ENCODE results near the gene ARL3.

The ARL3 gene

DNA sequence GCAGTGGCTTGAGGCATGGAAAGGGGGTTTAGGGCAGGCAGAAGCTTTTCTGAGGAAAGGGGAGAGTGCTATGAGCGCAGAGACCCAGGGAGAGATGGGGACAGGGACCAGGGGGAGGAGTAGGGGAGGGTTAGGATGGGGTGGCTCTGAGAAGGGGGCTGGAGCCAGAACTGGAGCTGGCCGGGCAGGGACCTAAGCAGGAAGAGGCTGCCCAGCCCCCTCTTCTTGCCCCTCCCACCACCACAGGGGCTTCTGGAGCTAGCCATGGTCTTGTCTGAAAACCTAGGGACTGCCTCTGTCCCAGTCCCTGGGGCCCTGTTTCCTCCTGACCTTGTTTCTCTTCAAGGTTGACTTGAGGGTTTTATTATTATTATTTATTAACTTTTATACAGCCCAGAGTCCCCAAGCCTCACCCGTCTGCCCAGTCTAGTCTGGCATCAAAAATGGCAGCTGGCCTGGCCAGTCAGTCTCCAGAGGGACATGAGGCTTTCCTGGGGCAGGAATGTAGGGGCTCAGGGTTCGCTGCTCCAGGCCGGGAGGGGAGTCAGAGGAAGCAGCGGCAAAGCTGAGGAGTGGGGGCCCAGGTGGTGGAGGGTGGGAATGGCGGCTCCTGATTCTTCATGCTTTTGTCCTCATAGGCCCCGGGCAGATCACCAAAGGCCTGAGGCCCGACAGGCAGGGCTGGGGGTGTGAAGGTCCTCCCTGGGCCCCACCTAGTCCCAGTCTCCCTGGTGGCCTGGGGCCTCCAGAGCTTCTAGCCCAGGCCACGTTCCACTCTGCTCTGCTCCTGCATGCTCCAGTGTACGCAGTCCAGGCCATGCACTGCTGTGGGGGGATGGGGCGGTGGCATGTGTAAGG, 64.2 kb downstream of the ARL3 start:
- no peak for DNase-seq

DNA sequence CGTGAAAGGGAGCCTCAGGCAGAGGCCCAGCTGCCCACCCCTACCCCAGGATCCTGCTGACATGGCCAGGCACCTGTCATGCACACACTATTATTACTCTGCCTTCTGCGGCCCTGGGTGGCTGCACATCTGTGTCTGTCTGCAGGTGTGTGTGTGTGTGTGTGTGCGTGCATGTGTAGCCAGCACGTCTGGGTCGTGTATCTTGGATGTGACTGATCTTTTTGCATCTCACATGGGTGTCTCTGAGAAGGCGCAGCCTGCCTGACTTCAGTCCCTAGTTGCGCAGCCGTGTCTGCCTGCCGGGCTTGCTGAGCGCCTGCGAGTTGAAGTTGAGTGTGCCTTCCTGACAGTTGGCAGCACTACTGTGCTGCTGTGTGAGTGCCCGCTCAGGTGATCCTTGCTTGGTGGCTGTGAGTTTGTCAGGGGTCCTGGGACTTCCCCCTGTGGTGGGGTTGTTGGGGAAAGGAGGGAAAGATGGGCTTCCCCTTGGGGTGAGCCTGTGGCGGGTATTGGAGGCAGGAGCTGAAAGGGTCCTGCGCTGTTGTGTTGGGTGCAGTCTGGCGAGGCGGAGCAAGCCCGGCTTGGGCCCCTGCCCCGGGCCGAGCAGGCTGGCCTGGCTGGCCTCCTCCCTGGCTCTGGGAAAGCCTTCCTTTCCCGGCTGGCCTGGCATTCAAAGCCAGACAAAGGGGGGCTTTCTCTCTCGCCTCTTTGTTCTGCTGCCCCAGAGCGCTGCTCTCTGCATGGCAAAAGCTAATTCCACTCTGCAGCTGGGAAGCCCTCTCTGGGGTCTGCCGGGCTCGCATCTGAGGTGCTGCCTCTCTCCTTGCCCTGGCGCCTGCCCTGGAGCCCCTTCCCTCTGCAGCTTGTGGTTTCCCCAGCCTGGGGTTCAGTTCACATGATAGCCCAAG, 65.1 kb downstream of the ARL3 start:
- peak; percentile 35 for DNase-seq

- DNase-seq = no peak
Observed at GRCh38 chr10:102648269-102648888, 65.8 kb downstream of the ARL3 start.

DNA sequence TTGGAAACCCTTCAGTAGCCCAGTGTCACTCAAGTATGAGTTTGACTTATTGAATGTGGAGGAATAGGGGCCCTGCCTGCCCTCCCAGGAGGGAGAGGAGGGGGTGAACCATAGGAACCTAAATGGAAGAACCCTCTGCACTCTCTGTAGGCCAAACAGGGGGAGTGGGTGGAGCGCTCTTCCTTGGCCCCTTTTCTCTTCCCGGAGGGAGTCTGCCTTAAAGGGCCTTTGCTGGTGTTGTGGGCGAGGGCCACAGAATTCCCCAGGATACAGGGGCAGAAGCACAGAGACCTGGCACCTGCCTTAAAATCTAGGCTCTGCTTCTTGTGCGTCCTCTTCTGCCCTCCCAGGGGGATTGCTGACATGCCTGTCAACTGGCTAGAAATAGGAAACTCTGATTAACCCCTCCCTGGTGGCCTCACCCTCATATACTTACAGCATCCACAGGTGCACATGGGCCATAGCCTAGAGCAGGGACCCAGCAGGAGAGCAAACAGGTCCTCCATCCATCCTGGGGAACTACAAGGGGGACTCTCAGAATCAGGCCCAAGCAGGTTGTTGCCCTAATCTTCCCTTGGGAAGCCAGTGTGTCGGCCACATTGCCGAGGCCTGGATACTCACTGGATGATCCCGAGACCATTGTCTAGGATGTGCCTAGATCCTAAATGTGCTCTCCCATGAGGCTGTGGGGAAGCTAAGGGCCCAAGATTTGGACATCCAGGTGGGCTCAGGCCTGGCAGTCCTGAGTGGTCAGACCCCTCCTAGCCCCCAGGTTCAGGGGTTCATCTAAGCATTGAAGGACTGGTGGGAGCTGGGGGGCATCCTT, 66.5 kb downstream of the ARL3 start:
- no peak for DNase-seq

DNA sequence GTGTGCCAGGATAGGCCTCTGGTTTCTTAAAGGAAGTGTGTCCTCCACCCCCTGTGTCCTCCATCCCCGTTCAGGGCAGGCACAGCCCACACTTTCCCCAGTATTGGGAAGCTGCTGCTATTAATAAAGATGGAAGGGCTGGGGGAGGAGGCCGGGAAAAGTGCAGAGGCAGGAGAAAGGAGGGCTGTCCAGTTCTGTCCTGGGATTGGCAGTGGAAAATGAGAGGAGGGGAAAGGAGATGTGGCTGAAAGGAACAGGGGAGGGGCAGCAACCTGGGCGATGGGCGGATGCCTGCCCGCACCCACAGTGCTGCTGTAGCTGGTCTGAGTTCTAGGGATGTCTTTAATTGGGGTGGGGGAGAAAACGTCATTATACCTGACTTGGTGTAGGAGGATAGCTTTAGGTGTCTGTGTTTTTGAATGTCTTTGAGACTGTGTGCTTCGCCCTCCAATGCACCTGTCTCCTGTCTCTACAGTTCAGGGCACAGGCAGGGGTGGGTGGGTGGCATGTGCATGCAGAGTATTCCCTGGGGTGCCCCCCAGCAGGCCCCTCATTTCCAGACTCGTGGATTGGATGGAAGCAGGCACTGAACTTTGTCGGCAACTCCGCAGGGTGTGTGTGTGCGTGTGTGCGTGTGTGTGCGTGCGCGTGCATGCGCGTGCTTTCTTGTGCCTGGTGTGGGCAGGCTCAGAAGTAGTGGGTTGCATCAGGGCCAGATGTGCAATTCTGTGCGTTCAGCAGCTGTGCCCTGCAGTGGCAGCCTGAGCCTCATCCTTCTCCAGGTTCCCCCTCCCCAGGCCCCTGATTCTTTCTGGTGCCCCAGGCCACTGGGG, 67.4 kb downstream of the ARL3 start:
- DNase-seq = peak; percentile 55

- peak; percentile 81 for DNase-seq
Observed at GRCh38 chr10:102645741-102646609, 68.2 kb downstream of the ARL3 start.

DNA sequence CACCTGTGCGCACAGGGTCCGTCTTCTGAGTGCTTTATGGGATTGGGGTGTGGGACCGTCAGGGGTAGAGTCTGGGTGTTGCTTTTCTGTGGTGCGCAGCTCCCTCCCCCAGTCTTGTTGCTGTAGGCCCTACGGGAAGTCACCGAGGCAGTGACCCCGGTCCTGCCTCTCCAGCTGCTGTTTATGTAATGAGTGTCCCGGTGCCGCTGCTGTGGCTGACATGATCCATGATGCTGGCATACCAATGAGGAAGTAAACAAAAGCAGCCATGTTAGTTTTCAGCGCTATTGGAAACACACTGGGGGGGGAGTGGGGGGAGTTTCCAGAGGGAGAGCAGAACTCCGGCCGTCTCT, 68.8 kb downstream of the ARL3 start:
- DNase-seq = peak; percentile 61

DNA sequence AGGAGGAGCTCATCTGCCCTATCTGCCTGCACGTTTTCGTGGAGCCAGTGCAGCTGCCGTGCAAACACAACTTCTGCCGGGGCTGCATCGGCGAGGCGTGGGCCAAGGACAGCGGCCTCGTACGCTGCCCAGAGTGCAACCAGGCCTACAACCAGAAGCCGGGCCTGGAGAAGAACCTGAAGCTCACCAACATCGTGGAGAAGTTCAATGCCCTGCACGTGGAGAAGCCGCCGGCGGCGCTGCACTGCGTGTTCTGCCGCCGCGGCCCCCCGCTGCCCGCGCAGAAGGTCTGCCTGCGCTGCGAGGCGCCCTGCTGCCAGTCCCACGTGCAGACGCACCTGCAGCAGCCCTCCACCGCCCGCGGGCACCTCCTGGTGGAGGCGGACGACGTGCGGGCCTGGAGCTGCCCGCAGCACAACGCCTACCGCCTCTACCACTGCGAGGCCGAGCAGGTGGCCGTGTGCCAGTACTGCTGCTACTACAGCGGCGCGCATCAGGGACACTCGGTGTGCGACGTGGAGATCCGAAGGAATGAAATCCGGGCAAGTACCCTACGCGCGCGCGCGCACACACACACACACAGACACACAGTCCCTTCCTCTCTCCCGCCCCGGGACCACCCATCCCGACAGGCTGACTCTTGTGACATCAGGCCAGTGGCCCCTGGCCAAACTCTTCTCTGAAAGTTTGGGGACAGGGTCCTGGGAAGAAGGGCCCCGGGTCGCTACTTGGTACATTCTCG, 69.4 kb downstream of the ARL3 start:
- peak; percentile 85 for DNase-seq

- DNase-seq = peak; percentile 55
Observed at GRCh38 chr10:102644066-102644645, 70.0 kb downstream of the ARL3 start, which contains the start of gene TRIM8. Gene TRIM8, plus strand, starts transcription at chr10:102644479. Its CDS starts 139 bp downstream, at chr10:102644618.

DNA sequence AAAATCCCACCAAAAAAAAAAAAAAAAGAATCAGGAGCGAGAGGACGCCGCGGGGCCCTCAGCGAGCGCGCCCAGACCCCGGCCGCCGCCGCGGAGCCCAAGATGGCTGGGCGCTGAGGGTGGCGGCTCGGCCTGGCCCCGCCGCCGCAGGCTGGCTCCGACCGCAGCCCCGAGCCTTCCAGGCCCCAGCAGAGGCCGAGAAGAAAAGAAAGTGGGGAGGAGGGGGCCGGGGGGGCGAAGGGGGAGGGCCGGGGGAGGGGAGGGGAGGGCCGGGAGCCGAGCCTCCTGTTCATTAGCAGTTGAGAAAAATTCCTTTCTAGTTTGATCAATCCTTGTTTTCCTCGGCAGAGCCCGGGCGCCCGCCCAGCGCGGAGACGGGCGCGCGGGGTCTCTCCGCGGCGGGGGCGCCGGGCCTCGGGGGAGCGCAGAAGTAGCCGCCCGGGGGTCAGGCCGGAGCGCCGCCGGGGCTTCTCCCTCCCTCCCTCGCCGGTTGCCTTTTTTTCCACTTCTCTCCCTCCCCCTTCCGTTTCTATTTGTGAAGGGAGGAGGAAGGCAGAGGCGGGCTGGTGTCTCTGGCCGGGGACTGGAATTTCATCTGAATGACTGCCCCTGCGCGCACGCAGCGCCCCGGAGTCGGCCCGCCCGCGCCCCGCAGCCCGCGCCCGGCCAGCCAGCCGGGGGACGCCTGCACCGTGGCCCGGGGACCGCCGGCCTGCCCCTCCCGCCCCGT, 70.7 kb downstream of the ARL3 start:
- peak; percentile 55 for DNase-seq

- DNase-seq = peak; percentile 36
Observed at GRCh38 chr10:102642736-102643335, 71.4 kb downstream of the ARL3 start.

GRCh38 chr10:102641880-102642735, 72.1 kb downstream of the ARL3 start:
- DNase-seq = peak; percentile 99

- DNase-seq = no peak
Observed at GRCh38 chr10:102641402-102641801, 72.8 kb downstream of the ARL3 start.

DNA sequence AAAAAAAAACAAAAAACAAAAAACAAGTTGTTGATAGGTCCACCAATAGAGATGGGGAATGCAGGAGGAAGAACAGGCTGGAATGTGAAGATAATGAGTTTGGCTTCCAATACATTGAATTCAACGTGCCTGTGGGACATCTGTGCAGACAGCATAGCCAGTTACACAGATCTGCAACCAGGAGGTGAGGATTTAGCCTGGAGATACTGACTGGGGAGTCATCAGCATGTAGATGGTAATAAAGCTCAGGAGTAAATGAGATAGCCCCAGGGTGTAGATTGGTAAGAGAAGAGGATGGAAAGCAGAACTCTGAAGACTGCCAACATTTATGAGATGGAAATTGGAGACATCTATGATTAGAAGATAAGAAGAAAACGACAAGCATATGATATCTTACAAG, 74.7 kb downstream of the ARL3 start:
- no peak for DNase-seq

- peak; percentile 59 for DNase-seq
Observed at GRCh38 chr10:102635377-102635776, 78.8 kb downstream of the ARL3 start.

GRCh38 chr10:102634686-102635085, 79.5 kb downstream of the ARL3 start:
- no peak for DNase-seq

GRCh38 chr10:102633848-102634247, 80.3 kb downstream of the ARL3 start:
- no peak for DNase-seq

All from CD4-positive, alpha-beta T cell treated with Interleukin-12 subunit alpha and Interleukin-12 subunit beta, for 1 hour (primary cell).